ENCODE results near the gene RAB39A. TPM values are rescaled to one million over a fixed set of nuclear protein-coding genes. Genes with fewer than 3 reads are reported as not detected.

The RAB39A gene
- total RNA-seq, 1 donor from 2014 or later, result not detected

DNA sequence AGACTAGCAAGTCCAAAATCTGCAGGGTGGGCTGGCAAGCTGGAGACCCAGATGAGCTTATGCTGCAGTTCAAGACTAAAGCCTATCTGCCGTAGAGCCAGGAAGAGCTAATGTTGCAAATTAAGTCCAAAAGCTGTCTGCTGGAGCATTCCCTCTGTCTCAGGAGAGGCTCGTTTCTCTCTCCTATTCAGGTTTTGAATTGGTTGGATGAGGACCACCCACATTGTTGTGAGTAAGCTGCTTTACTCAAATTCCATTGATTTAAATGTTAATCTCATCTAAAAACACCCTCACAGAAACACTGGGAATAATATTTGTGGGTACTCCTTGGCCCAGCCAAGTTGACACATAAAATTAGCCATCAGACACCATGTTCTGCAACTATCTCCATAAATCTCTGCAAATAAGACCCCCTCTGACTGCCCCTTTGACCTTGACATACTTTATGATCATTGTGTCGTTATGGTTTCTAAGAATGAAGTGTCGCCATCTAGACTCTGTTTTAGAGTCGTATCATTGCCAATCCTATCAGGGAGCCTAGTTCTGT lies 63.7 kb downstream of the RAB39A start:
- Mint-ChIP-seq H3K9me3 (ENCODE audit: low read depth) (no peaks in the 10 kb centered on the region), H3K27me3 (ENCODE audit: low read depth) (peaks cover 13% of the 10 kb centered on the region), H3K27ac (ENCODE audit: unreplicated experiment) (no peak overlapping the region), H3K4me3 (ENCODE audit: unreplicated experiment) (no peak overlapping the region), H3K36me3 (ENCODE audit: low read depth) (no peaks in the 10 kb centered on the region), H3K4me1 (ENCODE audit: low read depth) (no peaks in the 10 kb centered on the region)
- no peak for DNase-seq (ENCODE audit: low spot score)
- no peak for TF ChIP-seq CTCF (IDR thresholded peaks at IDR 0.05)

DNA sequence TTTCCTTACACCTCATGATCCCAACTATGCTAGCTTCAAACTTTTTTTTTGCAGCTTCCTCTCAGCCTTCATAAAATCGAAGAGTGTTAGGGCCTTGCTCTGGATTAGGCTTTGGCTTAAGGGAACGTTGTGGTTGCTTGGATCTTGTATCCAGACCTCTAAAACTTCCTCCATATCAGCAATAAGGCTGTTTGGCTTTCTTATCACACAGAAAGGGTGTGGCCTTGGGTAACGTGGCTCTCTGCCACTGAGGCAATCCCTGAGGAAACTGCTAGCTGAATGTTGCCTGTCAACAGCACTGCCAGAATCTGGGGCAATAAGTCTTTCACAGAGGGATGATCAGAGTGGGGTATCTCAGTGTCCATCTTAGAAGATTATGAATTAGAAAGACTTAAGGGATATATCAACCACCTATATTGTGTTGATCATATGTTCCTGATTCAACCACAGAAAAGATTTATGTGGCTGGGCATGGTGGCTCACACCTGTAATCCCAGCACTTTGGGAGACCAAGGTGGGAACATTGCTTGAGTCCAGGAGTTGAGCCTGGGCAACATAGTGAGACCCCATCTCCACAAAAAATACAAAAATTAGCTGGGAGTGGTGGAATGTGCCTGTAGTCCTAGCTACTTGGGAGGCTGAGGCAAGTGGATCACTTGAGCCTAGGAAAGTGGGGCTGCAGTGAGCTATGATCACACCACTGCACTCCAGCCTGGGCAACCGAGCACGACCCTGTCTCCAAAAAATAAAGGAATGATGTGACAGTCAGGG lies 67.9 kb downstream of the RAB39A start:
- Mint-ChIP-seq H3K27ac (ENCODE audit: unreplicated experiment) (no peak overlapping the region), H3K36me3 (ENCODE audit: low read depth) (no peaks in the 10 kb centered on the region), H3K4me1 (ENCODE audit: low read depth) (no peaks in the 10 kb centered on the region), H3K4me3 (ENCODE audit: unreplicated experiment) (no peak overlapping the region), H3K27me3 (ENCODE audit: low read depth) (peaks cover 12% of the 10 kb centered on the region), H3K9me3 (ENCODE audit: low read depth) (no peaks in the 10 kb centered on the region)
- TF ChIP-seq CTCF (IDR thresholded peaks at IDR 0.05), result no peak
- no peak for DNase-seq (ENCODE audit: low spot score)

DNA sequence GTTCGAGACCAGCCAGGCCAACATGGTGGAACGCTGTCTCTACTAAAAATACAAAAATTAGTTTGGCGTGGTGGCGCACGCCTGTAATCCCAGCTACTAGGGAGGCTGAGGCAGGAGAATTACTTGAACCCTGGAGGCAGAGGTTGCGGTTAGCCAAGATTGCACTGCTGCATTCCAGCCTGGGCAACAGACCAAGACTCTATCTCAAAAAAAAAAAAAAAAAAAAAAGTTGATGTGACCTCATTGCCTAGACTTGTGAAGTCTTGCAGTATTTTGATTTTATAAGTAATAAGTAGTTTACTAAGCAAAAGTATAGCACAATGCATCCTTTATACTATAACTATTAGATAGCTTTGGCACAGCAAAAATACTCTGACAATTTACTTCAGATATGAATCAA lies 70.5 kb downstream of the RAB39A start:
- no peak for TF ChIP-seq CTCF (IDR thresholded peaks at IDR 0.05)
- Mint-ChIP-seq H3K27ac (ENCODE audit: unreplicated experiment) (no peak overlapping the region), H3K36me3 (ENCODE audit: low read depth) (no peaks in the 10 kb centered on the region), H3K27me3 (ENCODE audit: low read depth) (peaks cover 16% of the 10 kb centered on the region), H3K9me3 (ENCODE audit: low read depth) (peaks cover 4% of the 10 kb centered on the region), H3K4me1 (ENCODE audit: low read depth) (no peaks in the 10 kb centered on the region), H3K4me3 (ENCODE audit: unreplicated experiment) (no peak overlapping the region)
- no peak for DNase-seq (ENCODE audit: low spot score)

- H3K4me1 Mint-ChIP-seq (ENCODE audit: low read depth), result no peaks in the 10 kb centered on the region
- peaks cover 13% of the 10 kb centered on the region for H3K27me3 Mint-ChIP-seq (ENCODE audit: low read depth)
- TF ChIP-seq CTCF (IDR thresholded peaks at IDR 0.05), result peak; percentile 58
- no peak overlapping the region for H3K4me3 Mint-ChIP-seq (ENCODE audit: unreplicated experiment)
- DNase-seq (ENCODE audit: low spot score), result no peak
- H3K36me3 Mint-ChIP-seq (ENCODE audit: low read depth), result no peaks in the 10 kb centered on the region
- H3K9me3 Mint-ChIP-seq (ENCODE audit: low read depth), result peaks cover 4% of the 10 kb centered on the region
- no peak overlapping the region for H3K27ac Mint-ChIP-seq (ENCODE audit: unreplicated experiment)
Measured at GRCh38 chr11:107999759-108000455, 71.7 kb downstream of the RAB39A start.

GRCh38 chr11:108002476-108002875 lies 74.2 kb downstream of the RAB39A start:
- peaks cover 4% of the 10 kb centered on the region for H3K9me3 Mint-ChIP-seq (ENCODE audit: low read depth)
- H3K27ac Mint-ChIP-seq (ENCODE audit: unreplicated experiment), result no peak overlapping the region
- no peaks in the 10 kb centered on the region for H3K4me1 Mint-ChIP-seq (ENCODE audit: low read depth)
- H3K4me3 Mint-ChIP-seq (ENCODE audit: unreplicated experiment), result no peak overlapping the region
- no peaks in the 10 kb centered on the region for H3K36me3 Mint-ChIP-seq (ENCODE audit: low read depth)
- no peak for TF ChIP-seq CTCF (IDR thresholded peaks at IDR 0.05)
- peaks cover 3% of the 10 kb centered on the region for H3K27me3 Mint-ChIP-seq (ENCODE audit: low read depth)
- no peak for DNase-seq (ENCODE audit: low spot score)
